Neural cell (in vitro differentiated cells): ENCODE measurements around the gene OR2D3.

Experiments
- EP300 ChIP-seq: fragments of 450-650 bp; conservative IDR thresholded peaks from 2 replicates; pipeline ENCODE4 v1.6.1; 2014; ENCODE audit warnings: antibody characterized with exemption, mild to moderate bottlenecking, moderate library complexity; ENCODE audit not compliant: poor library complexity, severe bottlenecking
- SMC3 ChIP-seq: fragments of 450-650 bp; conservative IDR thresholded peaks from 2 replicates; pipeline ENCODE4 v1.6.1; 2014; ENCODE audit warnings: antibody characterized with exemption, mild to moderate bottlenecking, moderate library complexity; ENCODE audit not compliant: poor library complexity
- TF ChIP-seq, protein P1 (sequence below): fragments of 450-650 bp; IDR thresholded peaks from 2 replicates; pipeline ENCODE4 v1.5.1; 2014; ENCODE audit warnings: antibody characterized with exemption, mild to moderate bottlenecking, moderate library complexity; ENCODE audit not compliant: poor library complexity, severe bottlenecking

DNA sequence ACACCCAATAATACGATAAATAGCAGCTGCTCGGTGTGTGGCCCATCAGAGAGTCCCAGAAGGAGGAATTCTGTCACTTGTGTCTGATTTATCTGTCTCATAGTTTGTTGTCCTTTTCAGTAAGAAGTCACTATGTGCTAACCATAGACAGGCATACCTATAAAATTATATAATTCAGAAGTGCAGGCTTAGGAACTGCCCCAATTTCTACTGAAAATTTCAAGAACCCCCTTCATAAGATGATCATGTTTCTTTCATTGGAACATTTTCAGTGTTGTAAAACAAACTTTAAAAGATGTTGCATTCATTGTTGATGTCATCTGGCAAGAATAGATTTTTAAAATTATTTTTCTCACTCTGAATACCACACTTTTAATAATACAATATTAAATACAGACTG is 28.4 kb upstream of the OR2D3 start, which contains the start of gene OR2D2:
- TF ChIP-seq, protein P1, sequence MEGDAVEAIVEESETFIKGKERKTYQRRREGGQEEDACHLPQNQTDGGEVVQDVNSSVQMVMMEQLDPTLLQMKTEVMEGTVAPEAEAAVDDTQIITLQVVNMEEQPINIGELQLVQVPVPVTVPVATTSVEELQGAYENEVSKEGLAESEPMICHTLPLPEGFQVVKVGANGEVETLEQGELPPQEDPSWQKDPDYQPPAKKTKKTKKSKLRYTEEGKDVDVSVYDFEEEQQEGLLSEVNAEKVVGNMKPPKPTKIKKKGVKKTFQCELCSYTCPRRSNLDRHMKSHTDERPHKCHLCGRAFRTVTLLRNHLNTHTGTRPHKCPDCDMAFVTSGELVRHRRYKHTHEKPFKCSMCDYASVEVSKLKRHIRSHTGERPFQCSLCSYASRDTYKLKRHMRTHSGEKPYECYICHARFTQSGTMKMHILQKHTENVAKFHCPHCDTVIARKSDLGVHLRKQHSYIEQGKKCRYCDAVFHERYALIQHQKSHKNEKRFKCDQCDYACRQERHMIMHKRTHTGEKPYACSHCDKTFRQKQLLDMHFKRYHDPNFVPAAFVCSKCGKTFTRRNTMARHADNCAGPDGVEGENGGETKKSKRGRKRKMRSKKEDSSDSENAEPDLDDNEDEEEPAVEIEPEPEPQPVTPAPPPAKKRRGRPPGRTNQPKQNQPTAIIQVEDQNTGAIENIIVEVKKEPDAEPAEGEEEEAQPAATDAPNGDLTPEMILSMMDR, result no peak
- TF ChIP-seq SMC3, result no peak
- TF ChIP-seq EP300, result no peak
